GM10266 (cell line): ENCODE measurements around the gene DCP1A.

Experiments
- DNase-seq: peaks from one replicate; pipeline ENCODE4 v3.0.0; 2012; ENCODE audit errors: extremely low spot score
- TF ChIP-seq, protein P1 (sequence below): IDR thresholded peaks from 2 replicates; pipeline ENCODE4 v1.5.1; 2012; ENCODE audit warnings: mild to moderate bottlenecking, low read depth; ENCODE audit not compliant: control insufficient read depth, insufficient read depth; ENCODE audit errors: missing control alignments

The DCP1A gene

DNA sequence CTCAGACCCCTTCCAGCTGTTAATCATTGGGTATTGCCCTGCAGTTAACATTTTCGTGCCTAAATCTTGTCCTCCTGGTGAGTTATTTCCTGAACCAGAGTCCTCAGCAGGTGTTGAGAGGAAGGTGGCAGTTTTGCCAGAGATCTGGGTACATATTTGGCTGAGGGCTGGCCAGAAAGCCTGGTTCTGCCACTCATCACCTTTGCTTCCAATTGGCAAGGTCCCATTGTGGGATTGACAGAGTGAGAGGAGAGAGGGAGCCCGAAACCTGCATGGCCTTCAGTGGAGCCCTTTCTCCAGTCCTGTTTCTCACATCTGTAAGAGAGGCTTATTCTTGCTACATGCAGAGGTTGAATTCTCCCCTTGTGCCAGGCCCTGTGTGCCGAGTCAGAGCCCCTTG lies 82.6 kb downstream of the DCP1A start:
- TF ChIP-seq, protein P1, sequence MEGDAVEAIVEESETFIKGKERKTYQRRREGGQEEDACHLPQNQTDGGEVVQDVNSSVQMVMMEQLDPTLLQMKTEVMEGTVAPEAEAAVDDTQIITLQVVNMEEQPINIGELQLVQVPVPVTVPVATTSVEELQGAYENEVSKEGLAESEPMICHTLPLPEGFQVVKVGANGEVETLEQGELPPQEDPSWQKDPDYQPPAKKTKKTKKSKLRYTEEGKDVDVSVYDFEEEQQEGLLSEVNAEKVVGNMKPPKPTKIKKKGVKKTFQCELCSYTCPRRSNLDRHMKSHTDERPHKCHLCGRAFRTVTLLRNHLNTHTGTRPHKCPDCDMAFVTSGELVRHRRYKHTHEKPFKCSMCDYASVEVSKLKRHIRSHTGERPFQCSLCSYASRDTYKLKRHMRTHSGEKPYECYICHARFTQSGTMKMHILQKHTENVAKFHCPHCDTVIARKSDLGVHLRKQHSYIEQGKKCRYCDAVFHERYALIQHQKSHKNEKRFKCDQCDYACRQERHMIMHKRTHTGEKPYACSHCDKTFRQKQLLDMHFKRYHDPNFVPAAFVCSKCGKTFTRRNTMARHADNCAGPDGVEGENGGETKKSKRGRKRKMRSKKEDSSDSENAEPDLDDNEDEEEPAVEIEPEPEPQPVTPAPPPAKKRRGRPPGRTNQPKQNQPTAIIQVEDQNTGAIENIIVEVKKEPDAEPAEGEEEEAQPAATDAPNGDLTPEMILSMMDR: no peak
- DNase-seq: no peak

GRCh38 chr3:53263907-53264306 lies 83.4 kb downstream of the DCP1A start:
- TF ChIP-seq, protein P1: no peak
- DNase-seq: no peak

DNA sequence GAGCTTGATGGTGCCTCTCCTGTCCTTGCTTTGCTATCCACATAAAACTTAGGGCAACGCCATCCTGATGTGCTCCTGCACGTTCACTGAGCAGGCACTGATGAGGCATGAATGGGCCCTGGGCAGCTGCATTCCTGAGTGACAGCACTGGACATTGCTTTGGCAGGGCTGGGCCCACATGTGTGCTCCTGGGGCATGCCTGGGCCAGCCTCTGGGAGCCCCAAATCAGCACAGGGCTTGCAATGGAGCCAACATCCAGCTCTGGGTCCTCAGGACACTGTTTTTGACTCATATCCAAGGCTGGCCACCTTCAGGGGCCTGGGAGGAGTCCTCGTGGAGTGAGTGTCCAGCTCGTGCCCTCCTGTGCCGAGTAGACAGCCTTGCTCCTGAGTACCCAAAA lies 85.6 kb downstream of the DCP1A start:
- DNase-seq: no peak
- TF ChIP-seq, protein P1: no peak

DNA sequence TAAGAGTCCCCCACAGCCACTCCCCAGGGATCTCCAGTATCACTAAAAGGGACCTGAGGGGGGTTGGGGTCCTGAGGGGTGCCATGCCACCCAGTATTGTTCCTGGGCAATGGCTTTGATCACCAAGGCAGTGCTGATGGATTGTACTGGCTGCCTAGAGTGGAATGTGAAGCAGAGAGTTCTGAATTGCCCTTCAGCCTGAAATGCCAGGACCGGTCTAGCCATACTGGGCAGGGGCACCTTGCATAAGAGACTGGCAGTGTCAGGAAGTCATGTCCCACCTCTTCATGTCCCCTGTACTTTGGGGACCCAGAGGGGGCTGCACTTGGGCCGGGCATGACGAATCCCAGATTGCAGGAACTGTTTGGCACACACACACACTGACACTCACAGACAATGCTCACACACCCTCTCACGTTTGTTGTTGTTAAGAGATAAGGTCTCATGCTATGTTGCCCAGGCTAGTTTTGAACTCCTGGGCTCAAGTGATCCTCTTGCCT lies 87.0 kb downstream of the DCP1A start:
- DNase-seq: no peak
- TF ChIP-seq, protein P1: no peak

DNA sequence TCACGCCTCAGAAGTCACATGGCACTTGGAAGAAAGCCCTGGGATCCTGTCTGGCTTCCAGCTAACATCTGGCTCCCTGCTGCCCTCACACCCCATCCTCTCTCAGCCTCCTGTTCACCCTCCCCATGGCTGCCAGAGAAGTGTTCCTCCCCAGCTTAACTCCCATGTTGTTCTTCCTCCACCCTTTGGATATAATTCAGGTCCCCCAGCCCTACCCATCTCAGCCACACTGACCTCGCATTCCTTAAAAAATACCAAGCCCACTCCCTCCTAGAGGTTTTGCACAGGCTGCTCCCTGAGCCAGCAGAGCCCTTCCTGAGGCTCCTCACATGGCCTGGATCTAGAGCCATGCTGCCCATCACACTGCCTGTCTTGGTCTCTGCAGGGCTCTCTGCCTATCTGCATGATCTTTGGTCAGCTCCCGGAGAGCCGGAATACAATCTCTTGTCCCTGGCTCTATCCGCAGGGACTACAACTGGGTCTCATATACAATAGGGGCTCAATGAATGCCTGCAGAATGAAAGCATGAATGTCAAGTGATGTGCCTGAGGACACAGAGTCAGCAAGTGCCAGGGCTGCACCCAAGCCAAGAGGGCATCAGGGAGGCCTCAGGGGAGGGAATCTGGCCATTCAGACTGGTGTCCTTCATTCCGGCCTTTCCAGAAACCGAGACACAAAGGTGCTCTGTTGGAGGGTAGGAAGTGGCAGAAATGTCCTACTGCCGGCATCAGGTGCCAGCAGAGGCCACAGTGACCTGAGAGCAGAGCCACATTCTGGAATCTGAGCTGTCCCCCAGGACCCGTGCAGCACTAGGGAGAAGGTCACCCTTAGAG lies 87.7 kb downstream of the DCP1A start:
- DNase-seq: no peak
- TF ChIP-seq, protein P1: no peak

- TF ChIP-seq, protein P1: no peak
- no peak for DNase-seq
Measured at GRCh38 chr3:53258600-53259426, 88.5 kb downstream of the DCP1A start.

GRCh38 chr3:53257465-53257864 lies 89.9 kb downstream of the DCP1A start:
- TF ChIP-seq, protein P1: no peak
- DNase-seq: no peak
